ENCODE data around the gene KMT2E.

Gene KMT2E

GRCh38 chr7:105133986-105134655 lies 120.1 kb downstream of the KMT2E start:
- DNase-seq, result no peak

GRCh38 chr7:105136221-105136620 lies 122.2 kb downstream of the KMT2E start:
- no peak for DNase-seq

GRCh38 chr7:105137898-105138297 lies 123.9 kb downstream of the KMT2E start:
- DNase-seq, result no peak

GRCh38 chr7:105139381-105139780 lies 125.4 kb downstream of the KMT2E start:
- no peak for DNase-seq

- DNase-seq, result no peak
These were observed 127.1 kb downstream of the KMT2E start for GRCh38 chr7:105141068-105141467.

GRCh38 chr7:105149827-105150226 lies 135.8 kb downstream of the KMT2E start:
- no peak for DNase-seq

GRCh38 chr7:105151152-105151551 lies 137.1 kb downstream of the KMT2E start:
- DNase-seq, result no peak

- no peak for DNase-seq
These were observed 139.5 kb downstream of the KMT2E start for GRCh38 chr7:105153531-105153930.

GRCh38 chr7:105154084-105154483 lies 140.1 kb downstream of the KMT2E start:
- DNase-seq, result no peak

- DNase-seq, result no peak
These were observed 142.7 kb downstream of the KMT2E start for GRCh38 chr7:105156731-105157130.

- DNase-seq, result no peak
These were observed 143.3 kb downstream of the KMT2E start for GRCh38 chr7:105157278-105157677.

- DNase-seq, result no peak
These were observed 147.4 kb downstream of the KMT2E start for GRCh38 chr7:105161366-105161765.
